PC-9 (cell line): Measurements from ENCODE around the gene SRL.

Source experiments
- EZH2 ChIP-seq: fragments of 200-600 bp; sonication (generic); IDR thresholded peaks from 2 replicates; pipeline ENCODE4 v1.8.0; 2017; ENCODE audit warnings: antibody characterized with exemption, low read depth
- TF ChIP-seq, protein P1 (sequence below): fragments of 200-600 bp; sonication (generic); conservative IDR thresholded peaks from 2 replicates; pipeline ENCODE4 v1.6.1; 2017; ENCODE audit warnings: mixed run types, antibody characterized with exemption, mild to moderate bottlenecking, moderate library complexity

DNA sequence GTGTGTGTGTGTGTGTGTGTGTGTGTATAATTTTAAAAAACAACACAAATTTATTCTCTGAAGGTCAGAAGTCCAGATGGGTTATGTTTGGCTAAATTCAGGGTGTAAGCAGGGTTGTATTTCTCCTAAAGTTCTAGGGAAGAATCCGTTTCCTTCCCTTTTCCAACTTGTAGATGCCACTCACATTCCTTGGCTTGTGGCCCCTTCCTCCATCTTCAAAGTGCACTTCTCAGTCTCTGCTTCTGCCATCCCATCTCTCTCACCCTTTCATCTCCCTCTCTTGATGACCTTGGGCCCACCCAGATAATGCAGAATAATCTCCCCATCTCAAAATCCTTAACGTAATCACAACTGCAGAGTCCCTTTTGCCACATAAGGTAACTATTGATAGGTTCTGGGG, 38.7 kb upstream of the SRL start:
- TF ChIP-seq, protein P1, sequence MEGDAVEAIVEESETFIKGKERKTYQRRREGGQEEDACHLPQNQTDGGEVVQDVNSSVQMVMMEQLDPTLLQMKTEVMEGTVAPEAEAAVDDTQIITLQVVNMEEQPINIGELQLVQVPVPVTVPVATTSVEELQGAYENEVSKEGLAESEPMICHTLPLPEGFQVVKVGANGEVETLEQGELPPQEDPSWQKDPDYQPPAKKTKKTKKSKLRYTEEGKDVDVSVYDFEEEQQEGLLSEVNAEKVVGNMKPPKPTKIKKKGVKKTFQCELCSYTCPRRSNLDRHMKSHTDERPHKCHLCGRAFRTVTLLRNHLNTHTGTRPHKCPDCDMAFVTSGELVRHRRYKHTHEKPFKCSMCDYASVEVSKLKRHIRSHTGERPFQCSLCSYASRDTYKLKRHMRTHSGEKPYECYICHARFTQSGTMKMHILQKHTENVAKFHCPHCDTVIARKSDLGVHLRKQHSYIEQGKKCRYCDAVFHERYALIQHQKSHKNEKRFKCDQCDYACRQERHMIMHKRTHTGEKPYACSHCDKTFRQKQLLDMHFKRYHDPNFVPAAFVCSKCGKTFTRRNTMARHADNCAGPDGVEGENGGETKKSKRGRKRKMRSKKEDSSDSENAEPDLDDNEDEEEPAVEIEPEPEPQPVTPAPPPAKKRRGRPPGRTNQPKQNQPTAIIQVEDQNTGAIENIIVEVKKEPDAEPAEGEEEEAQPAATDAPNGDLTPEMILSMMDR: no peak
- TF ChIP-seq EZH2: no peak
